GM18499 (cell line): ENCODE data around the gene PDK4.

Experiments
- ATAC-seq: cut with Tn5 transposase; IDR thresholded peaks from one replicate; pipeline ENCODE4 v1.9.1; 2021; ENCODE audit warnings: moderate number of reproducible peaks; ENCODE audit not compliant: insufficient read depth, unreplicated experiment

Gene PDK4

DNA sequence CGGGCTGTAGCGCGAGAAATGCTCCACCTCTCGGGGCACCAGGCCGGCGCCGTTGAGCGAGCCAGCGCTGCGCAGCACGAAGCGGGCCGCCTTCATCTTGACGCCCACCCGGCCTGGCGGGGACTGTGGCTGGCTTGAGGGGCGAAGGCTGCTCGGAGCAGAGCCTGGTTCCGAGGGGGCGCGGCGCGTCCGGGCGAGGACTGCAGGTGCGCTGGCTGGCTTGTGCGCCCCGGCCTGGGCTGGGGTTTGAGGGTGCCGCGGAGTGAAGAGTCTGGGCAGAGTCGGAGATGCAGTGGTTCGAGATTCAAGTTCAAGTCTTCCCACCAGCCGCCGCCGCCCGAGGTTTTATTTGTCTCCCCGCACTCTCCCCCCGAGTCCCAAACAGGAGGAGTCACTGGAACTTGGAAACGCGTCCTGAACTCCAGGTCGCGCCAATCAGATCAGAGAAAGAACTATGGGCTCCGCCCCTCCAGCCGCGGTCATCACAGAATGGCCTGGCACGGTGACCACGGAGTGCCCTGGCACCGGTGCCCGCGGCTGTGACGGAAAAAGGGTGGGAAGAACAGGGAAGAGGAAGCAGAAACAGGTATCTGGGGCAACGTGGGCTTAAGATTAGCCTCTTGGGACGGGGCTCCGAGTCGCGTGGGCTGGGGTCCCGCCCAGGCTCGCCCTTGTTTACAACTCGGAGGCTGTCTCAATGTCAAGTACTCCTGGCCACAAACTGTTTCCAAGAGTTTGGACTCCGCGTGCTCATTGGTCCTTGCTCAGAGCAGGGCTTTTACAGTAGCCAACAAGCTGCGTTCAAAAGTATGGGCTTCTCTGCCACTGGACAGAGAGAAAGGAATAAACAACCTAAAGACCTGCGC lies at the start of gene PDK4:
PDK4 (minus strand) TSS at position 319 of the 866 bp plus-strand sequence; CDS start at position 96, 223 bp downstream.
- no peak for ATAC-seq

DNA sequence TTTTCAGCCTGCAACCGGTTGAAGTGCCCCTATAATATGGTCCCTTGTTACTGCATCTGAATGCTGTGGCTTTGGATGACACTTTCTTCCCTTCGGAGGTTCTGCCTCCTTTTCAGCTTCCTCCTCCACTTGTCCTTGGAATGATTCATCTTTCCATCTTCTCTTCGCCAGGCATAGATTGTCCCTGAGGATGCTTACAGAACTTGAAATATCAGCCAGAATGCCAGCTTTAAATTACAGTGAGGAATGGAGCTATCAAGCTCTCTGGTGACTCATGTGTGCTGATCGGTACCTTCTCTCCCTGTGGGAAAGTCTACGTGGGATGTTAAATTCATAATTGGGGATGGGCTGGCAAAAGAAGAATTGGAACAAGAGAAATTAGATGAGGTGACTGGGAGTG lies 45.9 kb upstream of the PDK4 start:
- ATAC-seq: no peak

- ATAC-seq: no peak
Observed at GRCh38 chr7:95636140-95636940, 40.0 kb upstream of the PDK4 start.

GRCh38 chr7:95632609-95633008 lies 36.3 kb upstream of the PDK4 start:
- no peak for ATAC-seq

GRCh38 chr7:95631527-95631926 lies 35.2 kb upstream of the PDK4 start:
- no peak for ATAC-seq

GRCh38 chr7:95630702-95631458 lies 34.6 kb upstream of the PDK4 start:
- ATAC-seq: no peak

- no peak for ATAC-seq
Observed at GRCh38 chr7:95628831-95629439, 32.6 kb upstream of the PDK4 start.

DNA sequence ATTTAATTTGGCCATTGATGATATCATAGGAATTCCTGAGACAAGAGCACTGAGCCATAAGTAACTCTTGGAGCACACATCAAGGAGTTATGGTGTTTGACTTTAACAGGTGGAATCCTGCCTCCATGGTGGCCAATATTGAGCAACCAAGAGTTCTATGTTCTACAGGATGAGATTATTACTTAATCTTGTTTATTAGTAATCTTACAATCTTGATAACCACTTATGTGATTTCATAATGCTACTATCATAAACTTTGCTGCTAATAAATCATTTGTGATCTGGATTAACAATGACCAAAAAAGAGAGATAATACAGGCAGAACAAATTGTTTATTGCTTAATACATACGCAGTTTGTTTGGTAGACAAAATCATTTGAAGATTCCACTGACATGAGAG lies 27.5 kb upstream of the PDK4 start:
- ATAC-seq: no peak

GRCh38 chr7:95622859-95623258 lies 26.5 kb upstream of the PDK4 start:
- no peak for ATAC-seq

DNA sequence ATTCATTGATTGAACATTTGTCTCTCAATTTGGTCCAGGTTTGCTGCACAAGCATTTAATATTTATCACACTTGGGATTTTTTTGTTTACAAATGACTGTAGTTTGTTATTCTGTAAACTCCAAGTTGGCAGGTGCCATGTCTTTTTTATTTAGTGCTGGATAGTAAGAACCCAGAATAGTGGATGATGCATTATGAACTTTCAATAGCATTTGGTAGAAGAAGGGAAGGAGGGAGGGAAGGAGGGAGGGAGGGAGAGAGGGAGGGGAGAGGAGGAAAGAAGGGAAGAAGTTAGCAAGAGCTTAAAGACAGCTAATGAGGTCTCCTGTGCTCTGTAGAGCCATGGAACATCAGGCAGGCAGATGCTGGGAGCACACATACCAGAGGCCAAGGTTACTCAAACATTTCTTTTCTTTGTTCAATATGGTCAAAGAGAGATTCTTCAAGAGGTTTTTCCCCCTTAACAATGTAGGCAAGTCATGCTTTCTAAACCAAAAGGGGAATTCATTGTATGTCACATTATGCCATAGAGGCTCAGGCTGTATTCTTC lies 25.8 kb upstream of the PDK4 start:
- ATAC-seq: no peak

DNA sequence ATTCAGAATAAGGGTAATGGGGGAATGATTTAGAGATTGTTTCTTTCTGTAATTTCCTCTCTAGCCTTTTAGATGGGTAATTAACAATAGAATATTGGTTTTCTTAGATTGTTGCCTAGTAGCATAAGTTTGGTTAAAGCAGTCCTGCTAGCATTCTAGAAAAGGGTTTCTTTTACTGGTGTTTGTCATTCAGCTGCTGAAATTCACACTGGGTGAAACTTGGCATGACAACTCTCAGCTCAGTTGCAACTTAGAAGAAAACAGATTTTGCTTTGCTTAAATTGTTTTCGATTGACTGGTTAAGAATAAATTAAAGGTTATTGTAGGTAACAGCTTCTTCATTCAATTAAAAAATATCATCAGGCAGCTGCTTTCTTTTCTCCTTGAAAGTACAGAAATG lies 25.1 kb upstream of the PDK4 start:
- ATAC-seq: no peak

- no peak for ATAC-seq
Observed at GRCh38 chr7:95620631-95621030, 24.3 kb upstream of the PDK4 start.

GRCh38 chr7:95619921-95620320 lies 23.6 kb upstream of the PDK4 start:
- no peak for ATAC-seq

DNA sequence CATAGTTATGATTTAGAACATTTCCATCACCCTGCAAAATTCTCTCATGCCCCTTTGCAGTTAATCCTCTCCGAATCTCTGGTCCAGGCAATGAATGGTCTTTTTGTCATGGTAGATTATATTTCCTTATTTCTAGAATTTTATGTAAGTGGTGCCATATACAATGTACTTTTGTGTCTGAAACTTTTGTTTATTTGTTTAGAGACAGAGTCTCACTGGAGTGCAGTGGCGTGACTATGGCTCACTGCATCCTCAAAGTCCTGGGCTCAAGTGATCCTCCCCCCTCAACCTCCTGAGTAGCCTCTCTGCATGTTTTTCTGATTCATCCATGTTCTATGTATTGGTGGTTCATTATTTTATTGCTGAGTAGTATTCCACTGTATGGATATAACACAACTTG lies 23.2 kb upstream of the PDK4 start:
- ATAC-seq: no peak

DNA sequence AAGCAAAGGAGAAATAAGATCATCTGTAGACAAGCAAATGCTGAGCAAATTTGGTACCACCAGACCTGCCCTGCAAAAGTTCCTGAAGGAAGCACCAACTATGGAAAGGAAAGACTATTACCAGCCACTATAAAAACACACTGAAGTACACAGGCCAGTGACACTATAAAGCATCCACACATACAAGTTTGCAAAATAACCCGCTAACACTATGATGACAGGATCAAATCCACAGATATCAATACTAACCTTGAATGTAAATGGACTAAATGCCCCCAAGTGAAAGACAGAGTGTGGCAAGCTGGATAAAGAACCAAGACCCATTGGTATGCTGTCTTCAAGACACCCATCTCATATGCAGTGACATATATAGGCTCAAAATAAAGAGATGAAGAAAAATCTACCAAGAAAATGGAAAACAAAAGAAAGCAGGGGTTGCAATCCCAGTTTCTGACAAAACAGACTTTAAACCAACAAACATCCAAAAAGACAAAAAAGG lies 18.2 kb upstream of the PDK4 start:
- no peak for ATAC-seq

DNA sequence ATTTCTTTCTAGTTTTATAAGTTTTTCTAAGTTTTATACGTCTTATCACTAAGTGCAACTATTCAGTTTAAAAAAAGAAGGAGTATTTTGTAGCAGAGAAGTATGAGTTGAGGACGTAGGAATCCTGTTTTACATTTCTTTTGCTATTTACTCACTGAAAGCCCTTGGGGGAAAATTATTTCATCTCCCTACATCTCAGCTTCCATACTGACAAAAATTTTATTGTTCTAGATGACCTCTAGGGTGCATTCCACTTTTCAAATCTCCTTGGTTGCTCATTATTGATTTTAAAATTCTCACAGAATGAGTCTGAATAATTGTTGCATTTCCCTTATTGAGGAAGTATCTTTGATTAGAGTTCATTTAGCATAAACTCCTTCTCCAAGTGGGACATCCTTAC lies 14.9 kb upstream of the PDK4 start:
- no peak for ATAC-seq

DNA sequence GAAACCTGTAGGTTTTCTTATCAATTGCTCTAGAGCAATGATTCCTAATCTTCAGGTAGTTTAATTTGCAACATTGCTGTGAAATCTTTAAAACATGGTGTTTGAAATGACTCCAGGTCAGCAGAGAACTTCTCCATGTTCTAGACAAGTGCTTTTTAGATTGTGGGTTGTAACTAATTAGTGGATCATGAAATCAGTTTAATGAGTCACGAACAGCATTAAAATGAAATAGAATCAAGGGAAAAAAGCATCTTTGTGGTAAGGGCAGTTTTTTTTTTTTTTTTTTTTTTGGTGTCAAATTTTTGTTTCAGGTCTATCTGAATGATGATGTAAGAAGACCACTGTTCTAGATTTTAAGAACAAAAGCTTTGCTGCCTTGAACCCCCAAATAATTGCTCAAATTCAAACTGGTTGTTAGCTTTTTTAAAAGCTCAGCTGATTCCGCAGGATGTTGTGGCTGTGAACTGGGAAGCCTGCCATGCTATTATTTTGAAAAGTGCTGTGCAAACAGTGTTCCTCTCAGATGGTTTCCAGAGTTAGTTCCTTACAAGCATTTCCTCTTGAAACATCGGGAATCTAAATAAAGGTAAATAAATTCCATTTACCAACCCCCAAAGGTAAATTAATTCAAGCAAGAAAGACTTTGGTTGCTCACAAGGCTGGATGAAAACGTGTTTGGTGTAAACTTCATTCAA lies 13.1 kb upstream of the PDK4 start:
- ATAC-seq: no peak

- peak; percentile 97 for ATAC-seq
Observed at GRCh38 chr7:95608359-95609173, 12.2 kb upstream of the PDK4 start.
